DMS 273 (cell line): ENCODE measurements around the gene RRM1.
A peak's percentile ranks its signal among the peaks of the same experiment; 100 is the strongest.
"Not testable (repeated sequence)": the region's sequence is repeated elsewhere in the genome, so short reads cannot be mapped to it uniquely, and the experiment has no call there.

ENCODE experiments used
- DNase-seq: peaks from one replicate; lab custom pipeline; 2025; ENCODE audit not compliant: unreplicated experiment; lab: John Stamatoyannopoulos, UW

RRM1 gene

GRCh38 chr11:4094348-4095291 is at the start of gene RRM1:
TSS of gene RRM1 (plus strand) at chr11:4094799. CDS start at chr11:4095013, 214 bp downstream.
- DNase-seq: peak; percentile 95

- DNase-seq: no peak
These were observed 49.5 kb upstream of the RRM1 start for GRCh38 chr11:4044976-4045646.

- no peak for DNase-seq
These were observed 46.3 kb upstream of the RRM1 start for GRCh38 chr11:4048340-4048739.

- DNase-seq: no peak
These were observed 45.6 kb upstream of the RRM1 start for GRCh38 chr11:4049006-4049405.

- DNase-seq: no peak
These were observed 44.5 kb upstream of the RRM1 start for GRCh38 chr11:4050138-4050537.

GRCh38 chr11:4053200-4053599 is 41.4 kb upstream of the RRM1 start:
- not testable (repeated sequence) for DNase-seq

- no peak for DNase-seq
These were observed 40.0 kb upstream of the RRM1 start for GRCh38 chr11:4054643-4055042.

GRCh38 chr11:4059424-4059823 is 35.2 kb upstream of the RRM1 start:
- DNase-seq: no peak

- DNase-seq: no peak
These were observed 34.2 kb upstream of the RRM1 start for GRCh38 chr11:4060182-4060923.

- no peak for DNase-seq
These were observed 32.9 kb upstream of the RRM1 start for GRCh38 chr11:4061700-4062099.

- no peak for DNase-seq
These were observed 31.3 kb upstream of the RRM1 start for GRCh38 chr11:4063348-4063747.

GRCh38 chr11:4064278-4064955 is 30.2 kb upstream of the RRM1 start:
- DNase-seq: peak; percentile 1

- no peak for DNase-seq
These were observed 29.5 kb upstream of the RRM1 start for GRCh38 chr11:4065086-4065485.

GRCh38 chr11:4065601-4066377 is 28.8 kb upstream of the RRM1 start:
- peak; percentile 16 for DNase-seq

- DNase-seq: no peak
These were observed 27.7 kb upstream of the RRM1 start for GRCh38 chr11:4066910-4067309.

GRCh38 chr11:4068962-4069361 is 25.6 kb upstream of the RRM1 start:
- no peak for DNase-seq

- DNase-seq: no peak
These were observed 23.3 kb upstream of the RRM1 start for GRCh38 chr11:4071325-4071724.

- peak; percentile 21 for DNase-seq
These were observed 22.7 kb upstream of the RRM1 start for GRCh38 chr11:4071914-4072313.

- peak; percentile 81 for DNase-seq
These were observed 21.8 kb upstream of the RRM1 start for GRCh38 chr11:4072668-4073285.

GRCh38 chr11:4074266-4074665 is 20.3 kb upstream of the RRM1 start:
- DNase-seq: no peak
